Upper lobe of left lung (tissue), 4 donors: Measurements from ENCODE around the gene ARHGEF39.

Experiments
- CTCF ChIP-seq, 6 experiments: fragments of 450-650 bp in 4 of 6; fragments of 200-600 bp in 2 of 6; sonication (generic) in 2 of 6; IDR thresholded peaks; one replicate each; pipeline ENCODE4 v1.5.1; 2016 to 2019; ENCODE audit warnings: antibody characterized with exemption in 6 of 6
- EP300 ChIP-seq, 4 donors: sonication (generic); formaldehyde crosslinking; IDR thresholded peaks; one replicate each; pipeline ENCODE4 v1.5.1; 2017; ENCODE audit warnings: antibody characterized with exemption in 4 of 4, control low read depth in 2 of 4
- POLR2A ChIP-seq, 4 donors: fragments of 450-650 bp; IDR thresholded peaks; one replicate each; pipeline ENCODE4 v1.5.1; 2016 to 2017; ENCODE audit warnings: antibody characterized with exemption in 4 of 4, mild to moderate bottlenecking in 2 of 4
- POLR2AphosphoS5 ChIP-seq, 2 donors: sonication (generic); formaldehyde crosslinking; IDR thresholded peaks; one replicate each; pipeline ENCODE4 v1.5.1; 2017; ENCODE audit warnings: antibody characterized with exemption in 2 of 2

GRCh38 chr9:35611230-35611797 lies 53.7 kb downstream of the ARHGEF39 start:
- no peak for TF ChIP-seq POLR2A (IDR thresholded peaks at IDR 0.05)
- peak; percentile 38 to 59 (median 45) for TF ChIP-seq CTCF (IDR thresholded peaks at IDR 0.05)
- TF ChIP-seq POLR2AphosphoS5 (IDR thresholded peaks at IDR 0.05): no peak
- no peak for TF ChIP-seq EP300 (IDR thresholded peaks at IDR 0.05)
